ENCODE data around the gene ERICH2.

GRCh38 chr2:170840717-170841210 lies 70.6 kb downstream of the ERICH2 start:
- TF ChIP-seq YY1 (IDR thresholded peaks at IDR 0.05; ENCODE audit: insufficient read depth, insufficient read length), result no peak
- no peak for TF ChIP-seq ZNF274 (IDR thresholded peaks at IDR 0.05; ENCODE audit: low read depth, low read length)
